ENCODE data around the gene MMP20. TPM values are rescaled to one million over a fixed set of nuclear protein-coding genes. Genes with fewer than 3 reads are reported as not detected.
A peak's percentile ranks its signal among the peaks of the same experiment; 100 is the strongest.

MMP20 gene
- total RNA-seq, 1 experiment from 2014 or later: 0.30 TPM

- no peak overlapping the region for H3K27ac ChIP-seq (ENCODE audit: low read depth, low read length)
- H2AFZ ChIP-seq (ENCODE audit: low read depth, low read length, poor library complexity, severe bottlenecking): no peak overlapping the region
- no peak for ATAC-seq
Observed at GRCh38 chr11:102575012-102575411, 50.1 kb downstream of the MMP20 start.

DNA sequence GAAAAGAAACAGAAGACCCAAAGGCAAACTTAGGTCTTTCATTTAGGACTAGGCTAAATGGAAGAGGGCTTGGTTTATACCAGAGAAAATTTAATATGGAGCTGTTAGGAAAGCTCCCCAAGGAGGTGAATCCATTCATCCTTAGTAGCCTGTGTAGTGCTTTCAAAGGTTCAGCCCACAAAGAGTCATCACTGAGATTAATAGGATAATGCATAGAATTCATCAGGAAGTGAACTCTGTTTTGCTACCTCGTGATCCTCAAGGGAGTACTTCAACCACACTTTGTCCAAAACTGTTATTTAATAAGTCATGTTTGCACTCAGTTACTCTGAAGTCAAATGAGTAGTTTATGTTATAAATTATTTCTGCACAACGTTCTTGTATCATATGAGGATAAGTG lies 51.3 kb downstream of the MMP20 start:
- H3K27me3 ChIP-seq (ENCODE audit: insufficient read depth, low read length): no peaks in the 10 kb centered on the region
- no peak overlapping the region for H3K27ac ChIP-seq (ENCODE audit: low read depth, low read length)
- no peak overlapping the region for H3K9ac ChIP-seq (ENCODE audit: low read length)
- no peaks in the 10 kb centered on the region; a peak in 1 of 4 replicates for H3K9me3 ChIP-seq (ENCODE audit: control insufficient read depth in 1 of 2, insufficient read depth in 1 of 2, low read depth in 1 of 2, low read length in 2 of 2)
- intact Hi-C loops (cut with micrococcal nuclease): no loop called here
- no peaks in the 10 kb centered on the region for H3K9me2 ChIP-seq (ENCODE audit: insufficient read depth)
- POLR2A ChIA-PET: no interaction called here
- H3K36me3 ChIP-seq (ENCODE audit: control insufficient read depth in 1 of 2, insufficient read depth in 2 of 2, low read length in 2 of 2): no peaks in the 10 kb centered on the region
- no peaks in the 10 kb centered on the region for H4K20me1 ChIP-seq (ENCODE audit: insufficient read depth)
- no peaks in the 10 kb centered on the region for H3K79me2 ChIP-seq (ENCODE audit: insufficient read depth, low read length)
- RAD21 ChIA-PET (ENCODE audit: low non-redundant PET in 1 of 2, low total read pairs in 2 of 2, uncharacterized antibody in 2 of 2, unreplicated experiment in 2 of 2): no interaction called here
- TF ChIP-seq ZFX (IDR thresholded peaks at IDR 0.05): no peak
- no peak for TF ChIP-seq ATF3 (IDR thresholded peaks at IDR 0.05)
- TF ChIP-seq EZH2 (IDR thresholded peaks at IDR 0.05): no peak
- TF ChIP-seq, protein P1, sequence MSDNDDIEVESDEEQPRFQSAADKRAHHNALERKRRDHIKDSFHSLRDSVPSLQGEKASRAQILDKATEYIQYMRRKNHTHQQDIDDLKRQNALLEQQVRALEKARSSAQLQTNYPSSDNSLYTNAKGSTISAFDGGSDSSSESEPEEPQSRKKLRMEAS (IDR thresholded peaks at IDR 0.05): no peak
- TF ChIP-seq RAD21 (IDR thresholded peaks at IDR 0.05; ENCODE audit: low read depth): no peak
- TF ChIP-seq SP1 (IDR thresholded peaks at IDR 0.05; ENCODE audit: low read depth): no peak
- no peak for TF ChIP-seq JUND (IDR thresholded peaks at IDR 0.05)
- TF ChIP-seq EGR1 (IDR thresholded peaks at IDR 0.05; ENCODE audit: low read depth): no peak
- no peak overlapping the region for H3K4me2 ChIP-seq (ENCODE audit: low read length)
- no peak overlapping the region for H3K4me3 ChIP-seq (replicated peaks in 1 of 2; ENCODE audit: low read depth in 1 of 2, low read length in 2 of 2)
- no TSS peak for BruUV-seq (replicated peaks)
- CTCF ChIA-PET: no interaction called here
- no peak for ATAC-seq
- H2AFZ ChIP-seq (ENCODE audit: low read depth, low read length, poor library complexity, severe bottlenecking): peak overlapping the region; percentile 32
- DNase-seq (ENCODE audit: low read depth, low spot score): no peak
- no peaks in the 10 kb centered on the region; a peak in 1 of 4 replicates for H3K4me1 ChIP-seq (ENCODE audit: control insufficient read depth in 1 of 2, insufficient read depth in 2 of 2, low read length in 2 of 2)

More at GRCh38 chr11:102575012-102575411, 50.1 kb downstream of the MMP20 start:
- Histone ChIP-seq H4K20me1 (ENCODE audit: insufficient read depth) (no peaks in the 10 kb centered on the region), H3K79me2 (ENCODE audit: insufficient read depth, low read length) (no peaks in the 10 kb centered on the region), H3K27me3 (ENCODE audit: insufficient read depth, low read length) (no peaks in the 10 kb centered on the region), H3K9me3 (ENCODE audit: control insufficient read depth in 1 of 2, insufficient read depth in 1 of 2, low read depth in 1 of 2, low read length in 2 of 2) (no peaks in the 10 kb centered on the region; a peak in 1 of 4 replicates), H3K9me2 (ENCODE audit: insufficient read depth) (no peaks in the 10 kb centered on the region), H3K36me3 (ENCODE audit: control insufficient read depth in 1 of 2, insufficient read depth in 2 of 2, low read length in 2 of 2) (no peaks in the 10 kb centered on the region), H3K4me2 (ENCODE audit: low read length) (no peak overlapping the region), H3K4me1 (ENCODE audit: control insufficient read depth in 1 of 2, insufficient read depth in 2 of 2, low read length in 2 of 2) (peaks cover 0 to 6% of the 10 kb centered on the region in 2 experiments; a peak in 2 of 4 replicates), H3K4me3 (replicated peaks in 1 of 2; ENCODE audit: low read depth in 1 of 2, low read length in 2 of 2) (no peak overlapping the region), H3K9ac (ENCODE audit: low read length) (no peak overlapping the region)
- no peak for DNase-seq (ENCODE audit: low read depth, low spot score)
- POLR2A ChIA-PET: no interaction called here
- no peak for TF ChIP-seq RAD21 (IDR thresholded peaks at IDR 0.05; ENCODE audit: low read depth)
- TF ChIP-seq POLR2AphosphoS5 (IDR thresholded peaks at IDR 0.05; ENCODE audit: low read depth, low read length): no peak
- TF ChIP-seq JUND (IDR thresholded peaks at IDR 0.05): no peak
- TF ChIP-seq EZH2phosphoT487 (IDR thresholded peaks at IDR 0.05; ENCODE audit: borderline replicate concordance): no peak
- TF ChIP-seq, protein P2, sequence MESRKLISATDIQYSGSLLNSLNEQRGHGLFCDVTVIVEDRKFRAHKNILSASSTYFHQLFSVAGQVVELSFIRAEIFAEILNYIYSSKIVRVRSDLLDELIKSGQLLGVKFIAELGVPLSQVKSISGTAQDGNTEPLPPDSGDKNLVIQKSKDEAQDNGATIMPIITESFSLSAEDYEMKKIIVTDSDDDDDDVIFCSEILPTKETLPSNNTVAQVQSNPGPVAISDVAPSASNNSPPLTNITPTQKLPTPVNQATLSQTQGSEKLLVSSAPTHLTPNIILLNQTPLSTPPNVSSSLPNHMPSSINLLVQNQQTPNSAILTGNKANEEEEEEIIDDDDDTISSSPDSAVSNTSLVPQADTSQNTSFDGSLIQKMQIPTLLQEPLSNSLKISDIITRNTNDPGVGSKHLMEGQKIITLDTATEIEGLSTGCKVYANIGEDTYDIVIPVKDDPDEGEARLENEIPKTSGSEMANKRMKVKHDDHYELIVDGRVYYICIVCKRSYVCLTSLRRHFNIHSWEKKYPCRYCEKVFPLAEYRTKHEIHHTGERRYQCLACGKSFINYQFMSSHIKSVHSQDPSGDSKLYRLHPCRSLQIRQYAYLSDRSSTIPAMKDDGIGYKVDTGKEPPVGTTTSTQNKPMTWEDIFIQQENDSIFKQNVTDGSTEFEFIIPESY (IDR thresholded peaks at IDR 0.05; ENCODE audit: extremely low read depth, insufficient replicate concordance, low read length): no peak
- TF ChIP-seq CEBPB (IDR thresholded peaks at IDR 0.05; ENCODE audit: low read depth): no peak
- RAD21 ChIA-PET (ENCODE audit: low non-redundant PET in 1 of 2, low total read pairs in 2 of 2, uncharacterized antibody in 2 of 2, unreplicated experiment in 2 of 2): no interaction called here
- CTCF ChIA-PET: no interaction called here
- intact Hi-C loops (cut with micrococcal nuclease): no loop called here
- BruUV-seq (replicated peaks): no TSS peak
